HG02943 (cell line): ENCODE measurements around the gene SLITRK2.

Experiments
- ATAC-seq: cut with Tn5 transposase; IDR thresholded peaks from one replicate; pipeline ENCODE4 v1.9.1; 2021; ENCODE audit warnings: mild to moderate bottlenecking, low read depth, moderate library complexity; ENCODE audit not compliant: unreplicated experiment

SLITRK2 gene, protein sequence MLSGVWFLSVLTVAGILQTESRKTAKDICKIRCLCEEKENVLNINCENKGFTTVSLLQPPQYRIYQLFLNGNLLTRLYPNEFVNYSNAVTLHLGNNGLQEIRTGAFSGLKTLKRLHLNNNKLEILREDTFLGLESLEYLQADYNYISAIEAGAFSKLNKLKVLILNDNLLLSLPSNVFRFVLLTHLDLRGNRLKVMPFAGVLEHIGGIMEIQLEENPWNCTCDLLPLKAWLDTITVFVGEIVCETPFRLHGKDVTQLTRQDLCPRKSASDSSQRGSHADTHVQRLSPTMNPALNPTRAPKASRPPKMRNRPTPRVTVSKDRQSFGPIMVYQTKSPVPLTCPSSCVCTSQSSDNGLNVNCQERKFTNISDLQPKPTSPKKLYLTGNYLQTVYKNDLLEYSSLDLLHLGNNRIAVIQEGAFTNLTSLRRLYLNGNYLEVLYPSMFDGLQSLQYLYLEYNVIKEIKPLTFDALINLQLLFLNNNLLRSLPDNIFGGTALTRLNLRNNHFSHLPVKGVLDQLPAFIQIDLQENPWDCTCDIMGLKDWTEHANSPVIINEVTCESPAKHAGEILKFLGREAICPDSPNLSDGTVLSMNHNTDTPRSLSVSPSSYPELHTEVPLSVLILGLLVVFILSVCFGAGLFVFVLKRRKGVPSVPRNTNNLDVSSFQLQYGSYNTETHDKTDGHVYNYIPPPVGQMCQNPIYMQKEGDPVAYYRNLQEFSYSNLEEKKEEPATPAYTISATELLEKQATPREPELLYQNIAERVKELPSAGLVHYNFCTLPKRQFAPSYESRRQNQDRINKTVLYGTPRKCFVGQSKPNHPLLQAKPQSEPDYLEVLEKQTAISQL

GRCh38 chrX:145817331-145818185 lies at the start of gene SLITRK2:
Gene SLITRK2 (plus strand): TSS chrX:145817829. CDS start chrX:145822426, 4,597 bp downstream.
- no peak for ATAC-seq

DNA sequence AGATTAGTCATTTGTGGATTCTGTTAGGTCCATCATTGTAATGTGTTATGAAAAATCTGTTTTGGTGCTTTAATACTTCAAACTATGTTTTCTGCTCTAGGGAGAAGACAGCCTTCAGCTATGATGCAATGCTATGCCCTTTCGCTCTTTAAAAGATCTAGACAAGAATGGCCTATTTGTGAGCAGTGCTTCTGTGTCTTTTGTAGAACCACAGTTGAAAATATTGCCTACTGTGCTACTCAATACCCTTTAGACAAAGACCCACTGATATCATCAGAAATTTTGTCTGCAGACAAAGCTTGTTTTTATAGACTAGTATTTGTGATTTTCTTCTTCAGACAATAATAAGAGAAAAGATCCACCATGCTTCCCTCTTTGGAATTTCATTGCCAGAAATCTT lies 44.6 kb upstream of the SLITRK2 start:
- ATAC-seq, result no peak

DNA sequence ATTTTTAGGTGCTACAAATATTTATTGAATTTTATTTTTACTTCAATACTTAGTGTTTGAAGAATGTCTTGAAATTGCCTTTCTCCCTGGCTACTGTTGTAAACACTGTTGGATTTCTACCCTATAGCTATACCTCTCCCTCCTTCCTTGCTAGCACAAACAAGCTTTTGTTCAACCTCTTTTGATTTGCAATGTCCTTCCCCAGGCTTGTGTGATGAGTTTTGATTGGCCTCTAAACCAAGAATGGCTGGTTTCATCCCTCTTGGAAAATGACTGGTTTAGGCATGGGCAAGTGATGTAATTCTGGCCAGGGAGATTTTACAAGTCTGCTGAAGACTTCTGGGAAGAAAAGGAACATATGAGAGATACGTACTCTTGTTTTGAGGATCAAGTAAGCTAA lies 25.3 kb upstream of the SLITRK2 start:
- ATAC-seq, result no peak

DNA sequence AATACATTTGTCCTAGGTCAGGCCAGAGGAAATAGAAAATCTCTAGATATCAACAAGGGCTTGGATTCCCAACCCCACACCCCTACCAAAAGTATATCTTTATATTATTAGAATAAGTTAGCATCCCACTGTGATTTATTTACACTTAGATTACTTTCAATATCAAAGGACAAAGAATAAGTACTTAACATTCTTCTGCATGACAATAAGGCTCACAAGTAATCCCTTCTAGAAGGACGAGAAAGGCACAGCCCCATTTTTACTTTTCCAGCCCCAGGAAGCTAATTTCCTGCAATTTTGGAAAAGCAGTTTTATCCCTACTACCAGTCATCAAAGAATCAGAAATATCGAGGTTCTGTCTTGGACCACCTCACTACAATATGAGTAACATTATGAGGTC lies 14.1 kb upstream of the SLITRK2 start:
- no peak for ATAC-seq

GRCh38 chrX:145813081-145813480 lies 4.5 kb upstream of the SLITRK2 start:
- no peak for ATAC-seq

GRCh38 chrX:145816601-145817315 lies 871 bp upstream of the SLITRK2 start:
- ATAC-seq, result no peak

- no peak for ATAC-seq
These were observed 821 bp downstream of the SLITRK2 start for GRCh38 chrX:145818186-145819113.

DNA sequence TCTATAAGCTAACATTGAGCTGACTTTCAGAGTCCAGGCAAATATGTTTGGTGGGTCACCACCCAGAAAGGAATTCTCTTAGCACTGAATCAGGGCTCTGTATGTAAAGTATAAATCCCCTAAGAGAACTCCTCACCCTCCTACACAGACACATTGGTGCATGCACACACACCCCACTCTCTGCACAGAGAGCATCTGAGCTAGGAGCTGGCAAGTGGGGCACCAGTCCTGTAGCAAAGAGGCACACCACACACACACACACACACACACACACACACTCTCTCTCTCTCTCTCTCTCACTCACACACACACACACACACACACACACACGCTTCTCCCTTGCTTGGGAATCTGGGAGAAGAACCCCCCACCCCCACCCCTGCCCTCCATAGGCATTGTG lies 3.2 kb downstream of the SLITRK2 start:
- no peak for ATAC-seq

- no peak for ATAC-seq
These were observed 3.8 kb downstream of the SLITRK2 start for GRCh38 chrX:145821291-145821897.

DNA sequence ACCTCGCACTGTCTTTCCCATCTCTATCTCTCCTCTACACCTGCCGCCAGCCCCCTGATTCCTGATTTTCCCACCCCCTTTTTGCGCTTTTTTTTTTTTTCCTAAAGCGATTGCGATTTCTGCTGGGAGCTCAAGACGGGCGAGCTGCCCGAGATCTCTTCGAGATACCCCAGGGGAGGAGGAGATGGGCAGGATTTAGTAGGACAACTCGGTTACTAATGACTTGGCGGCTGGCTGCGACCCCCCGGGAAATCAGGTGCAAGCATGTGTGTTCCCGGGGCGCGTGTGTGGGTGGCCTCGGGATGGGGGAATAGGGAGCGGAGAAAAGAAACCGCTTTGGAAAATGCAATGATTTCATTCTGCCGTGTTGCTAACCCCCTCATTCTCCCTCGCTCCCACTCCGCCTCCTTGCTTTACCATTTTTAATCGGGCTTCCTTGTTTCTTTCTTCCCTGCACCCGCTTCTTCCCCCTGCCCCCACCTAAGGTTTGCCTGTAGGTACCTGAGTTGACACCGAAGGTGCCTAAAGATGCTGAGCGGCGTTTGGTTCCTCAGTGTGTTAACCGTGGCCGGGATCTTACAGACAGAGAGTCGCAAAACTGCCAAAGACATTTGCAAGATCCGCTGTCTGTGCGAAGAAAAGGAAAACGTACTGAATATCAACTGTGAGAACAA lies 4.4 kb downstream of the SLITRK2 start:
- ATAC-seq, result no peak

- ATAC-seq, result no peak
These were observed 5.5 kb downstream of the SLITRK2 start for GRCh38 chrX:145823132-145823531.

- no peak for ATAC-seq
These were observed 8.3 kb downstream of the SLITRK2 start for GRCh38 chrX:145825896-145826295.

DNA sequence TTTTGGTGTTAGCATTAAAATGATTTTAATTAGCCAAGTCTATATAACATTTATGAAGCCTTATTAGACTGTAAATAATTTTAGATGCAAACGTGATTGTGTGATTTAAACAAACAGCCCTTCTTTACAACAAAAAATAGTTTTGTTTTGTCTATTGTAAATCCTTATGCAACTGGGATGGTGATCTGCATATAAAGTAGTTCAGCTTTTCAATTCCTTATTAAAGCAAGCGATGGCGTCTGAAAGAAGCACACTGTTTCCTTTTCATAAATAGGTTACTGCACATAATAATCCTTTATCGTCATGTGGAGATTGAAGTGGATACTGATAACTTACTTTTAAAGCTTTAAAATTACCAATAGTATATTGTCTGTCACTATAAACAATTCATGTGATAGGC lies 8.8 kb downstream of the SLITRK2 start:
- ATAC-seq, result no peak

DNA sequence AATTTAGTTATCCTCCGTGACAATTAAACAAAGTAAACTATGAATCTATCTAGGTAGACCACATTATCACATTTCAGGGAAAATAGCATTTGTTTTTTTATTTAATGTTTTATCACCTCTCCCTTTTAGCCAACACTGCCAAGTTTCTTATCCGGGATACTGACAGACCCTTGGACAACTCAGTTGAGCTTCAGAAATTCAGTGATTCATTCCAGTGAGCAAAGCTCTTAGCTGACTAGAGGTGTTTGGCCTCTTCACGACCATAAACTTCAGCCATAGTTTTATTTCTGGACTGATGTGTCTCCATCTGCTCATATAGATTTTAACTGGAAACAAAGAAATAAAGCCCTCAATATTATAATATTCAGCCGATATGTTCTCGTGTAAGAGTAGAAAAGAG lies 15.2 kb downstream of the SLITRK2 start:
- ATAC-seq, result no peak

- ATAC-seq, result no peak
These were observed 22.9 kb downstream of the SLITRK2 start for GRCh38 chrX:145840531-145840930.

- ATAC-seq, result no peak
These were observed 25.7 kb downstream of the SLITRK2 start for GRCh38 chrX:145843146-145843904.

- ATAC-seq, result no peak
These were observed 27.3 kb downstream of the SLITRK2 start for GRCh38 chrX:145844886-145845285.
